HepG2 (cell line): Measurements from ENCODE around the gene POLD3. TPM values are rescaled to one million over a fixed set of nuclear protein-coding genes. Genes with fewer than 3 reads are reported as not detected.

Source experiments
- ATM ChIP-seq: fragments of 450-650 bp; IDR thresholded peaks from 2 replicates; pipeline ENCODE4 v1.7.1; 2017; ENCODE audit warnings: mild to moderate bottlenecking, borderline replicate concordance
- BORCS8-MEF2B ChIP-seq: sonication (generic); formaldehyde crosslinking; IDR thresholded peaks from 2 replicates; pipeline ENCODE4 v1.8.0; 2022; ENCODE audit warnings: mild to moderate bottlenecking, missing genetic modification reagents
- ESRRA ChIP-seq: sonication (generic); formaldehyde crosslinking; IDR thresholded peaks from 2 replicates; pipeline ENCODE4 v1.5.1; 2020; ENCODE audit warnings: mild to moderate bottlenecking, low read depth, missing genetic modification reagents
- HMG20A ChIP-seq: IDR thresholded peaks from 2 replicates; pipeline ENCODE4 v1.6.1; 2016; ENCODE audit warnings: borderline replicate concordance
- NONO ChIP-seq, 2 experiments: fragments of 450-650 bp in 1 of 2; sonication (generic) in 1 of 2; formaldehyde crosslinking in 1 of 2; IDR thresholded peaks in 1 of 2; conservative IDR thresholded peaks in 1 of 2; 2 replicates each; pipeline versions ENCODE4 v1.6.1 to v1.8.0; 2017 to 2022; ENCODE audit warnings: mild to moderate bottlenecking in 1 of 2, missing genetic modification reagents in 1 of 2, moderate library complexity in 1 of 2
- RFXANK ChIP-seq: IDR thresholded peaks from 2 replicates; pipeline ENCODE4 v1.6.1; 2016
- RXRA ChIP-seq: sonication (generic); formaldehyde crosslinking; IDR thresholded peaks from 2 replicates; pipeline ENCODE4 v1.5.1; 2020; ENCODE audit warnings: missing genetic modification reagents
- TOPORS ChIP-seq: sonication (generic); formaldehyde crosslinking; IDR thresholded peaks from 2 replicates; pipeline ENCODE4 v1.8.0; 2023; ENCODE audit warnings: mild to moderate bottlenecking, missing genetic modification reagents
- ZBTB14 ChIP-seq: sonication (generic); formaldehyde crosslinking; IDR thresholded peaks from 2 replicates; pipeline ENCODE4 v1.4.0; 2020; ENCODE audit warnings: missing genetic modification reagents
- ZFX ChIP-seq: sonication (generic); formaldehyde crosslinking; IDR thresholded peaks from 2 replicates; pipeline ENCODE4 v1.4.0; 2020; ENCODE audit warnings: mild to moderate bottlenecking, low read depth, missing genetic modification reagents, moderate library complexity
- ZNF207 ChIP-seq: fragments of 450-650 bp; IDR thresholded peaks from 2 replicates; pipeline ENCODE4 v1.6.1; 2016; ENCODE audit warnings: antibody characterized with exemption, borderline replicate concordance
- ZNF501 ChIP-seq: sonication (generic); formaldehyde crosslinking; IDR thresholded peaks from 2 replicates; pipeline ENCODE4 v1.5.1; 2020; ENCODE audit warnings: mild to moderate bottlenecking, moderate library complexity, missing genetic modification reagents
- ZNF775 ChIP-seq: sonication (generic); formaldehyde crosslinking; IDR thresholded peaks from 2 replicates; pipeline ENCODE4 v1.4.0; 2020; ENCODE audit warnings: missing genetic modification reagents, mild to moderate bottlenecking, moderate library complexity, borderline replicate concordance
- ZNF790 ChIP-seq: sonication (generic); formaldehyde crosslinking; IDR thresholded peaks from 2 replicates; pipeline ENCODE4 v1.8.0; 2022; ENCODE audit warnings: missing genetic modification reagents, mild to moderate bottlenecking, borderline replicate concordance
- polyA plus RNA-seq, 8 experiments: library from polyadenylated mRNA; depleted of rRNA in 3 of 8; stranded (reverse) in 7 of 8; unstranded in 1 of 8; fragments of >200 nt; fragmentation: Illumina TruSeq in 4 of 8; extraction: Trizol in 4 of 8; gene quantifications; 2 replicates each; pipeline versions ENCODE4 v1.2.1 to v1.2.3, GENCODE V29; 2011 to 2016; ENCODE audit warnings: low read depth in 4 of 8, missing spikeins in 1 of 8, mixed read lengths in 1 of 8; ENCODE audit not compliant: insufficient read depth in 1 of 8
- total RNA-seq, 5 experiments: library from RNA; depleted of rRNA; stranded (reverse); fragments of >200 nt; fragmentation: Illumina TruSeq; extraction: Trizol; gene quantifications; 2 replicates each; pipeline ENCODE4 v1.2.3, GENCODE V29; 2016; ENCODE audit warnings: low read depth in 1 of 5
- TF ChIP-seq, protein P1 (sequence below): sonication (generic); formaldehyde crosslinking; IDR thresholded peaks from 2 replicates; pipeline ENCODE4 v1.4.0; 2020; ENCODE audit warnings: missing genetic modification reagents, borderline replicate concordance
- TF ChIP-seq, protein P2 (sequence below): sonication (generic); formaldehyde crosslinking; IDR thresholded peaks from 2 replicates; pipeline ENCODE4 v1.4.0; 2020; ENCODE audit warnings: mild to moderate bottlenecking, missing genetic modification reagents
- TF ChIP-seq, protein P3 (sequence below): IDR thresholded peaks from 2 replicates; pipeline ENCODE4 v1.6.1; 2016; ENCODE audit warnings: missing genetic modification reagents, missing compliant biosample characterization
- TF ChIP-seq, protein P4 (sequence below): IDR thresholded peaks from 2 replicates; pipeline ENCODE4 v1.6.1; 2016; ENCODE audit warnings: mild to moderate bottlenecking
- TF ChIP-seq, protein P5 (sequence below): sonication (generic); formaldehyde crosslinking; IDR thresholded peaks from 2 replicates; pipeline ENCODE4 v1.8.1; 2023; ENCODE audit warnings: mild to moderate bottlenecking, missing genetic modification reagents

Gene POLD3
- total and polyA plus RNA-seq, 2 of the 13 experiments (the other 11 are each of a cell fraction or from before 2014, with no cell fraction given) = 6.3 to 18.9 TPM

DNA sequence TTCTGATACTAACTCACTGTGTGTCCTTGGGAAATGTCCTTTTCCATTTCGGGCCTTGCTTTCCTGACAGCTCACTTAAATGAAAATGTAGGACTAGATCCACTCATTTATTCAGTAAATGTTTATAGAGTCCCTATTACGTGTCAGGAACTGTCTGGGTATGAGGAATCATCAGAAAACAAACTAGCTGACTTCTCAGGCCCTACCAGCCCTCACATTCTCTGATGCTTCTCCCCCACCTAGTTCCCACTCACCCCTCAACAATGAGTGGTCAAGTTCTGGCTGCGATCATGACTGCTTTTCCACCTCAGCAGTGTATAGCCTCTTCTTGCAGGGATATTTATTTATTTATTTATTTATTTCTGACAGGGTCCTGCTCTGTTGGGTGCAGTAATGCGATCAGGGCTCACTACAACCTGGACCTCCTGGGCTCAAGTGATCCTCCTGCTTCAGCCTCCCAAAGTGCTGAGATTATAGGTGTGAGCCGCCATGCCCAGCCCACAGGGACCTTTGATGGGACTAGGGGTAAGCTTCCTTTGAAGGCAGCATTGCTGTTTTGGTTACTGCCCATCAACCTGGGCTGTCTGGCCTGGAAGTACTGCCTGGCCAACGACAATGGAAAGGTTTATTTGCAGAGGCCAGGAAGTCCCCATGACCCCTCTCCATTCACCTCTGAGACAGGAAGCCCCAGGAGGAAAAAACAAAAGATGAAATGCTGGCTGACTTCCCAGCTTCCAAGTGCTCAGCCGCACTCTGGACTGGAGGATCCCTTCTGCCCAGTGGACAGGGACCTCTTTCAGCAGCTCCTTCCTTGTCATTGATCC is 33.1 kb upstream of the POLD3 start (continued):
- TF ChIP-seq, protein P1, sequence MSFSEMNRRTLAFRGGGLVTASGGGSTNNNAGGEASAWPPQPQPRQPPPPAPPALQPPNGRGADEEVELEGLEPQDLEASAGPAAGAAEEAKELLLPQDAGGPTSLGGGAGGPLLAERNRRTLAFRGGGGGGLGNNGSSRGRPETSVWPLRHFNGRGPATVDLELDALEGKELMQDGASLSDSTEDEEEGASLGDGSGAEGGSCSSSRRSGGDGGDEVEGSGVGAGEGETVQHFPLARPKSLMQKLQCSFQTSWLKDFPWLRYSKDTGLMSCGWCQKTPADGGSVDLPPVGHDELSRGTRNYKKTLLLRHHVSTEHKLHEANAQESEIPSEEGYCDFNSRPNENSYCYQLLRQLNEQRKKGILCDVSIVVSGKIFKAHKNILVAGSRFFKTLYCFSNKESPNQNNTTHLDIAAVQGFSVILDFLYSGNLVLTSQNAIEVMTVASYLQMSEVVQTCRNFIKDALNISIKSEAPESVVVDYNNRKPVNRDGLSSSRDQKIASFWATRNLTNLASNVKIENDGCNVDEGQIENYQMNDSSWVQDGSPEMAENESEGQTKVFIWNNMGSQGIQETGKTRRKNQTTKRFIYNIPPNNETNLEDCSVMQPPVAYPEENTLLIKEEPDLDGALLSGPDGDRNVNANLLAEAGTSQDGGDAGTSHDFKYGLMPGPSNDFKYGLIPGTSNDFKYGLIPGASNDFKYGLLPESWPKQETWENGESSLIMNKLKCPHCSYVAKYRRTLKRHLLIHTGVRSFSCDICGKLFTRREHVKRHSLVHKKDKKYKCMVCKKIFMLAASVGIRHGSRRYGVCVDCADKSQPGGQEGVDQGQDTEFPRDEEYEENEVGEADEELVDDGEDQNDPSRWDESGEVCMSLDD = no peak
- TF ChIP-seq HMG20A = peak; percentile 66; the same call in 1 of the 2 replicates
- no peak for TF ChIP-seq ATM
- TF ChIP-seq, protein P2, sequence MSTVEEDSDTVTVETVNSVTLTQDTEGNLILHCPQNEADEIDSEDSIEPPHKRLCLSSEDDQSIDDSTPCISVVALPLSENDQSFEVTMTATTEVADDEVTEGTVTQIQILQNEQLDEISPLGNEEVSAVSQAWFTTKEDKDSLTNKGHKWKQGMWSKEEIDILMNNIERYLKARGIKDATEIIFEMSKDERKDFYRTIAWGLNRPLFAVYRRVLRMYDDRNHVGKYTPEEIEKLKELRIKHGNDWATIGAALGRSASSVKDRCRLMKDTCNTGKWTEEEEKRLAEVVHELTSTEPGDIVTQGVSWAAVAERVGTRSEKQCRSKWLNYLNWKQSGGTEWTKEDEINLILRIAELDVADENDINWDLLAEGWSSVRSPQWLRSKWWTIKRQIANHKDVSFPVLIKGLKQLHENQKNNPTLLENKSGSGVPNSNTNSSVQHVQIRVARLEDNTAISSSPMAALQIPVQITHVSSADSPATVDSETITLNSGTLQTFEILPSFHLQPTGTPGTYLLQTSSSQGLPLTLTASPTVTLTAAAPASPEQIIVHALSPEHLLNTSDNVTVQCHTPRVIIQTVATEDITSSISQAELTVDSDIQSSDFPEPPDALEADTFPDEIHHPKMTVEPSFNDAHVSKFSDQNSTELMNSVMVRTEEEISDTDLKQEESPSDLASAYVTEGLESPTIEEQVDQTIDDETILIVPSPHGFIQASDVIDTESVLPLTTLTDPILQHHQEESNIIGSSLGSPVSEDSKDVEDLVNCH (CRISPR knock-in tag) = no peak
- peak; percentile 76 for TF ChIP-seq RXRA (CRISPR knock-in tag)
- TF ChIP-seq RFXANK (CRISPR knock-in tag) = no peak
- TF ChIP-seq TOPORS = no peak
- TF ChIP-seq ZNF790 (CRISPR knock-in tag) = no peak
- TF ChIP-seq ZFX = peak; percentile 14; the same call in 1 of the 2 replicates
- TF ChIP-seq NONO (IDR thresholded peaks at IDR 0.05) = no peak
- no peak for TF ChIP-seq NONO (CRISPR knock-in tag; conservative IDR thresholded peaks at IDR 0.05)
- TF ChIP-seq, protein P3, sequence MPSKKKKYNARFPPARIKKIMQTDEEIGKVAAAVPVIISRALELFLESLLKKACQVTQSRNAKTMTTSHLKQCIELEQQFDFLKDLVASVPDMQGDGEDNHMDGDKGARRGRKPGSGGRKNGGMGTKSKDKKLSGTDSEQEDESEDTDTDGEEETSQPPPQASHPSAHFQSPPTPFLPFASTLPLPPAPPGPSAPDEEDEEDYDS (CRISPR knock-in tag) = peak; percentile 37; the same call in 1 of the 2 replicates
- TF ChIP-seq ZNF775 = no peak
- TF ChIP-seq, protein P4, sequence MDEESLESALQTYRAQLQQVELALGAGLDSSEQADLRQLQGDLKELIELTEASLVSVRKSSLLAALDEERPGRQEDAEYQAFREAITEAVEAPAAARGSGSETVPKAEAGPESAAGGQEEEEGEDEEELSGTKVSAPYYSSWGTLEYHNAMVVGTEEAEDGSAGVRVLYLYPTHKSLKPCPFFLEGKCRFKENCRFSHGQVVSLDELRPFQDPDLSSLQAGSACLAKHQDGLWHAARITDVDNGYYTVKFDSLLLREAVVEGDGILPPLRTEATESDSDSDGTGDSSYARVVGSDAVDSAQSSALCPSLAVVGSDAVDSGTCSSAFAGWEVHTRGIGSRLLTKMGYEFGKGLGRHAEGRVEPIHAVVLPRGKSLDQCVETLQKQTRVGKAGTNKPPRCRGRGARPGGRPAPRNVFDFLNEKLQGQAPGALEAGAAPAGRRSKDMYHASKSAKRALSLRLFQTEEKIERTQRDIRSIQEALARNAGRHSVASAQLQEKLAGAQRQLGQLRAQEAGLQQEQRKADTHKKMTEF (CRISPR knock-in tag) = peak; percentile 78
- TF ChIP-seq ZNF207 = no peak
- TF ChIP-seq, protein P5, sequence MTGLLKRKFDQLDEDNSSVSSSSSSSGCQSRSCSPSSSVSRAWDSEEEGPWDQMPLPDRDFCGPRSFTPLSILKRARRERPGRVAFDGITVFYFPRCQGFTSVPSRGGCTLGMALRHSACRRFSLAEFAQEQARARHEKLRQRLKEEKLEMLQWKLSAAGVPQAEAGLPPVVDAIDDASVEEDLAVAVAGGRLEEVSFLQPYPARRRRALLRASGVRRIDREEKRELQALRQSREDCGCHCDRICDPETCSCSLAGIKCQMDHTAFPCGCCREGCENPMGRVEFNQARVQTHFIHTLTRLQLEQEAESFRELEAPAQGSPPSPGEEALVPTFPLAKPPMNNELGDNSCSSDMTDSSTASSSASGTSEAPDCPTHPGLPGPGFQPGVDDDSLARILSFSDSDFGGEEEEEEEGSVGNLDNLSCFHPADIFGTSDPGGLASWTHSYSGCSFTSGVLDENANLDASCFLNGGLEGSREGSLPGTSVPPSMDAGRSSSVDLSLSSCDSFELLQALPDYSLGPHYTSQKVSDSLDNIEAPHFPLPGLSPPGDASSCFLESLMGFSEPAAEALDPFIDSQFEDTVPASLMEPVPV = no peak
- TF ChIP-seq ZBTB14 (CRISPR knock-in tag) = no peak
- TF ChIP-seq ESRRA = no peak
- 0 out of 2 replicates have a peak, but pooled peaks have one; percentile 45 for TF ChIP-seq ZNF501 (CRISPR knock-in tag)
- no peak for TF ChIP-seq BORCS8-MEF2B (CRISPR knock-in tag)
